RKO (cell line): ENCODE data around the gene CAMKMT.

Source experiments
- DNase-seq: peaks from one replicate; pipeline ENCODE4 v3.0.0-alpha.2; 2016; ENCODE audit warnings: low spot score

Gene CAMKMT

GRCh38 chr2:44772669-44773378 lies 411.1 kb downstream of the CAMKMT start:
- no peak for DNase-seq

- DNase-seq = no peak
Measured at GRCh38 chr2:44774826-44775492, 413.2 kb downstream of the CAMKMT start.

GRCh38 chr2:44777036-44777435 lies 415.3 kb downstream of the CAMKMT start:
- no peak for DNase-seq

GRCh38 chr2:44777537-44777936 lies 415.8 kb downstream of the CAMKMT start:
- DNase-seq = no peak

GRCh38 chr2:44778221-44778654 lies 416.5 kb downstream of the CAMKMT start:
- no peak for DNase-seq

GRCh38 chr2:44778671-44779476 lies 417.1 kb downstream of the CAMKMT start:
- no peak for DNase-seq

- no peak for DNase-seq
Measured at GRCh38 chr2:44779793-44780192, 418.0 kb downstream of the CAMKMT start.

GRCh38 chr2:44780406-44780805 lies 418.7 kb downstream of the CAMKMT start:
- DNase-seq = no peak

- DNase-seq = no peak
Measured at GRCh38 chr2:44785433-44785832, 423.7 kb downstream of the CAMKMT start.

GRCh38 chr2:44786045-44786816 lies 424.5 kb downstream of the CAMKMT start:
- no peak for DNase-seq

GRCh38 chr2:44786817-44787214 lies 425.1 kb downstream of the CAMKMT start:
- no peak for DNase-seq

GRCh38 chr2:44787663-44788062 lies 425.9 kb downstream of the CAMKMT start:
- DNase-seq = no peak

- DNase-seq = no peak
Measured at GRCh38 chr2:44789446-44789845, 427.7 kb downstream of the CAMKMT start.

- no peak for DNase-seq
Measured at GRCh38 chr2:44789971-44790721, 428.4 kb downstream of the CAMKMT start.

- DNase-seq = peak; percentile 49
Measured at GRCh38 chr2:44793322-44793870, 431.6 kb downstream of the CAMKMT start.

GRCh38 chr2:44796771-44797170 lies 435.0 kb downstream of the CAMKMT start:
- DNase-seq = no peak

GRCh38 chr2:44798139-44798659 lies 436.5 kb downstream of the CAMKMT start:
- no peak for DNase-seq

GRCh38 chr2:44799105-44799504 lies 437.4 kb downstream of the CAMKMT start:
- no peak for DNase-seq

GRCh38 chr2:44799754-44800153 lies 438.0 kb downstream of the CAMKMT start:
- DNase-seq = no peak

- DNase-seq = no peak
Measured at GRCh38 chr2:44801289-44801840, 439.6 kb downstream of the CAMKMT start.
